ENCODE measurements around the gene DHRS7.
A peak's percentile ranks its signal among the peaks of the same experiment; 100 is the strongest.
"Not testable (repeated sequence)": the region's sequence is repeated elsewhere in the genome, so short reads cannot be mapped to it uniquely, and the experiment has no call there.

Gene DHRS7

GRCh38 chr14:60133487-60133886 lies 31.7 kb downstream of the DHRS7 start:
- no peak for FAIRE-seq

- FAIRE-seq, result peak; percentile 21
Observed at GRCh38 chr14:60125918-60126317, 39.3 kb downstream of the DHRS7 start.

- FAIRE-seq, result no peak
Observed at GRCh38 chr14:60116181-60116580, 49.0 kb downstream of the DHRS7 start.

- no peak for FAIRE-seq
Observed at GRCh38 chr14:60114881-60115280, 50.3 kb downstream of the DHRS7 start.

GRCh38 chr14:60111732-60112131 lies 53.5 kb downstream of the DHRS7 start:
- FAIRE-seq, result peak; percentile 64

- FAIRE-seq, result peak; percentile 75
Observed at GRCh38 chr14:60107477-60107876, 57.7 kb downstream of the DHRS7 start.

- FAIRE-seq, result peak; percentile 92
Observed at GRCh38 chr14:60106339-60106738, 58.9 kb downstream of the DHRS7 start.

- peak; percentile 27 for FAIRE-seq
Observed at GRCh38 chr14:60102389-60102788, 62.8 kb downstream of the DHRS7 start.

- no peak for FAIRE-seq
Observed at GRCh38 chr14:60101786-60102185, 63.4 kb downstream of the DHRS7 start.

- not testable (repeated sequence) for FAIRE-seq
Observed at GRCh38 chr14:60099855-60100254, 65.3 kb downstream of the DHRS7 start.

- no peak for FAIRE-seq
Observed at GRCh38 chr14:60097974-60098373, 67.2 kb downstream of the DHRS7 start.

- no peak for FAIRE-seq
Observed at GRCh38 chr14:60095781-60096450, 69.3 kb downstream of the DHRS7 start.

- no peak for FAIRE-seq
Observed at GRCh38 chr14:60095231-60095630, 70.0 kb downstream of the DHRS7 start.

GRCh38 chr14:60094306-60094897 lies 70.8 kb downstream of the DHRS7 start:
- FAIRE-seq, result no peak

All from islet of Langerhans (tissue), 1 donor.